Neuron (in vitro differentiated cells): ENCODE measurements around the gene SEL1L3.
"Not testable (repeated sequence)": the region's sequence is repeated elsewhere in the genome, so short reads cannot be mapped to it uniquely, and the experiment has no call there.

ENCODE experiments used
- H2AFZ ChIP-seq: one replicate; pipeline ENCODE4 v1.6.1; 2013; ENCODE audit warnings: low read depth, mild to moderate bottlenecking, inconsistent platforms, low read length, moderate library complexity
- H3K27me3 ChIP-seq: one replicate; pipeline ENCODE4 v1.6.1; 2013; ENCODE audit warnings: low read length; ENCODE audit not compliant: insufficient read depth
- H3K36me3 ChIP-seq: one replicate; pipeline ENCODE4 v1.6.1; 2013; ENCODE audit warnings: low read length; ENCODE audit not compliant: insufficient read depth
- H3K4me1 ChIP-seq: one replicate; pipeline ENCODE4 v1.6.1; 2013; ENCODE audit warnings: low read length; ENCODE audit not compliant: insufficient read depth
- H3K4me3 ChIP-seq: 2 replicates; pipeline ENCODE4 v1.5.1; 2013; ENCODE audit warnings: mild to moderate bottlenecking, low read length, moderate library complexity
- H3K9me3 ChIP-seq: one replicate; pipeline ENCODE4 v1.6.1; 2013; ENCODE audit warnings: low read length

Gene SEL1L3

DNA sequence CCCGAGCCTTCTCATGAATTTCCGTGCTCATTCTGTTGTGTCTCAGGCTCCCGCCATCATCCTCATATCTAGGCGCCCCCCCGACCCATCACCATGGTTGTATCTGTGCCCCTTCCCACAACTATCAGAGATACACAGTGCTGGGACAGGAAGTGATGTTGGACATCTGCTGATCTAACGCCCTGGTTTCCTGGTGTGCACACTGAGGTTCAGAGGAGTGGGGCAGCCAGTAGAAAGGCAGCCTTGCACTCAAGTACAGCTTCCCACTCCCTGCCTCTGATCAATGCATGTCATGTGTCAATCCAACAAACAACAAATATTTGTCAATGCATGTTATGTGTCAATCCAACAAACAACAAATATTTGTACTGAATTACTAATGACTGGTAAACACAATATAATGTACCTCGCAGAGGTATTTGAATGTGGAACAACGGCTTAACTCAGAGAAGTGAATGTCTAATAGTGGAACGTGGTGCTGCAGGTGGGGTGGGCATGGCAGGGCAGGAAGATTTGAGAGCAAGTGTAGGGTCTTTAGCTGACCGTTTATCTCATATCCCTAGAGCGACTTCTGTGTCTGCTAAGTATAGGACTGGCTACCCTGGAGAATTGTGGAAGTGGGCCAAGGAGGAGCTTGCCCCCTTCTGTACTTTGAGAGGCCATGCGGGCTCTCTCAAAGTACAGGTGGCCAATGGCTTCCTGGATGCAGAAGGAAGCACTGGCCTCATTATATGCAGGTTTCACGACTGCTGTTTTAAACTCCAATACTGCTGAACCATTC lies 10.3 kb upstream of the SEL1L3 start:
- H3K4me1 ChIP-seq = no peaks in the 10 kb centered on the region
- H3K9me3 ChIP-seq = no peaks in the 10 kb centered on the region
- no peak overlapping the region for H2AFZ ChIP-seq
- H3K4me3 ChIP-seq = no peak overlapping the region
- H3K36me3 ChIP-seq = no peaks in the 10 kb centered on the region
- H3K27me3 ChIP-seq = peaks cover under 1% of the 10 kb centered on the region

- Histone ChIP-seq H3K4me3 (no peak overlapping the region), H3K36me3 (no peaks in the 10 kb centered on the region), H3K9me3 (no peaks in the 10 kb centered on the region), H3K27me3 (peaks cover 9% of the 10 kb centered on the region), H2AFZ (no peak overlapping the region), H3K4me1 (no peaks in the 10 kb centered on the region)
Measured at GRCh38 chr4:25870081-25870480, 7.3 kb upstream of the SEL1L3 start.

DNA sequence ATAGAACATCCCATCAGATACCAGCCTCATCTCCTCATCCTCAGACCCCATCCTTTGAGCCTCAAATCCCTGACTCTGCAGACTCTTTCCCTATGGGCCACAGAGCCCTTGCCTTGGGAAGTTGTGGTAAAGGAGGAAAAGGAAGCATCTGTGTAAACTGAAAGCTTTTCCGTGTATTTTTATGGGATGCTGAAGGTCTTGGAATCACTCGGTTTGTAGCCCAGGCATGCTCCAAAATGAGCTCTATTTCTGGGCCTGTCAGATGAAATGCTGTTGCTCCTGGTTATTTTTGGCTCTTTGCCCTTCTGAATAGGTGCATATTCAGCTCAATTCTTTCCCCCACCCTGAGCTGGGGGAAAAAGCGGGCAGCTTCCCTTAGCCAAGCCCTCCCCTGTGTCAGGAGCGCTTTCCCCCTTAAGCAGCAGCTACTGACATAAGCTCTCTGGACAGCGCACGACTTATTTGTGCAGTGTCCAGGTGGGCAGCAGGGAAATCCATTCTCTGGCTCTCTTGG lies 5.0 kb upstream of the SEL1L3 start:
- H3K4me1 ChIP-seq = no peaks in the 10 kb centered on the region
- H2AFZ ChIP-seq = no peak overlapping the region
- no peaks in the 10 kb centered on the region for H3K36me3 ChIP-seq
- no peak overlapping the region for H3K4me3 ChIP-seq
- H3K27me3 ChIP-seq = peaks cover 25% of the 10 kb centered on the region
- H3K9me3 ChIP-seq = no peaks in the 10 kb centered on the region

- peaks cover 33% of the 10 kb centered on the region for H3K27me3 ChIP-seq
- H3K4me1 ChIP-seq, H3K4me3 ChIP-seq, H3K9me3 ChIP-seq, H2AFZ ChIP-seq, H3K36me3 ChIP-seq: not testable (repeated sequence)
Measured at GRCh38 chr4:25866401-25866800, 3.6 kb upstream of the SEL1L3 start.

DNA sequence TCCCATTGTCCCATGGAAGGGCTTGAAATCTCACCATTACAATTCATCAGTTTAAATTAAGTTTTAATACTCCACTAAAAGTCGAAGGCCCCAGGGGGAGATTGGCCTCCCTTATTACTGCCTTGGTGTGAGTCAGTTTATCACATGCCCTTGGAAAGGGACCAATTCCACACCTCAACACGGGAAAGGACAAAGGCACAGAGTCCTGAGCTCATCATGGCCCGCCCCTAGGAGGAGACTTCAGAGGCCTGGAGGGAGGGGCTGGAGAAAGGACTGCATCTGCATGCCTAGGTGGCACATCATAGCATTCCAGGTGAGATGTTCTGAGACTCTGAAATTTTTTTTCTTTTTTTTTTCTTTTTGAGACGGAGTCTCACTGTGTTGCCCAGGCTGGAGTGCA lies 2.8 kb upstream of the SEL1L3 start:
- Histone ChIP-seq H3K4me1 (peaks cover 10% of the 10 kb centered on the region), H3K4me3 (no peak overlapping the region), H3K27me3 (peaks cover 35% of the 10 kb centered on the region), H2AFZ (no peak overlapping the region), H3K36me3 (no peaks in the 10 kb centered on the region), H3K9me3 (no peaks in the 10 kb centered on the region)

- Histone ChIP-seq H3K36me3 (no peaks in the 10 kb centered on the region), H3K27me3 (peaks cover 44% of the 10 kb centered on the region), H3K4me3 (no peak overlapping the region), H3K4me1 (peaks cover 18% of the 10 kb centered on the region), H2AFZ (no peak overlapping the region), H3K9me3 (no peaks in the 10 kb centered on the region)
Measured at GRCh38 chr4:25863831-25864418, 1.1 kb upstream of the SEL1L3 start.

- Histone ChIP-seq H3K4me1 (peaks cover 19% of the 10 kb centered on the region), H3K4me3 (no peak overlapping the region), H3K27me3 (peaks cover 44% of the 10 kb centered on the region)
Measured at GRCh38 chr4:25863347-25863784, 578 bp upstream of the SEL1L3 start.

DNA sequence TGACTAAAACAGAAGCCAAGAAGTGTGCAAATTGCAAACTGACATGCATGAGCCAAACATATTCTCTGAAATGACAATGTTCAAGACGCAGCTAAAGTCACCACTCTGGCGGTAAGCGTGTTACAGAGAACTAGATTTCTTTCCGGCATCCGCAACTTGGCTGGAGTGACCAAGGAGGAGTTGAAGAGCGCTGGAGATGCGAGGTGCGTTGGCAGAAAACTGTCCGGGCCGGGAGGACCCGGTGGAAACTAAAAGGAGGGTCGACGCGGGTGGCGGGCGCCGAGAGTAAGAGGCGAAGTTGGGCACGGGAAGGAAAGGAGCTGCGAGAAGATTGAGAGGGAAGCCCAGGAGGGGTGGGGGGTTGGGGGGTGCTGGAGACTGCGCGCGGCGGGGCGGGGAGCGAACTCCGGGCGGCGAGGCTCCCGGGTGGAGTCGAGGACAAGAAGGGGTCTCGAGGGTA lies 807 bp downstream of the SEL1L3 start:
- Histone ChIP-seq H3K36me3 (no peaks in the 10 kb centered on the region), H2AFZ (peak overlapping the region; percentile 65), H3K27me3 (peaks cover 38% of the 10 kb centered on the region)

More at GRCh38 chr4:25863347-25863784, 578 bp upstream of the SEL1L3 start:
- H3K9me3 ChIP-seq = no peaks in the 10 kb centered on the region
- H2AFZ ChIP-seq = no peak overlapping the region
- no peaks in the 10 kb centered on the region for H3K36me3 ChIP-seq

GRCh38 chr4:25861280-25861950 lies 1.4 kb downstream of the SEL1L3 start:
- peaks cover 38% of the 10 kb centered on the region for H3K27me3 ChIP-seq
- H3K9me3 ChIP-seq = no peaks in the 10 kb centered on the region
- H2AFZ ChIP-seq = no peak overlapping the region
- H3K4me3 ChIP-seq = peak overlapping the region; percentile 35
- H3K4me1 ChIP-seq = peaks cover 19% of the 10 kb centered on the region
- no peaks in the 10 kb centered on the region for H3K36me3 ChIP-seq

More for the DNA sequence above, 807 bp downstream of the SEL1L3 start:
- Histone ChIP-seq H3K4me3 (peak overlapping the region; percentile 35), H3K9me3 (no peaks in the 10 kb centered on the region), H3K4me1 (peaks cover 19% of the 10 kb centered on the region)

GRCh38 chr4:25860586-25861279 lies 2.1 kb downstream of the SEL1L3 start:
- no peak overlapping the region for H3K4me3 ChIP-seq
- H3K36me3 ChIP-seq = no peaks in the 10 kb centered on the region
- no peak overlapping the region for H2AFZ ChIP-seq
- peaks cover 19% of the 10 kb centered on the region for H3K4me1 ChIP-seq
- no peaks in the 10 kb centered on the region for H3K9me3 ChIP-seq
- H3K27me3 ChIP-seq = peaks cover 38% of the 10 kb centered on the region

DNA sequence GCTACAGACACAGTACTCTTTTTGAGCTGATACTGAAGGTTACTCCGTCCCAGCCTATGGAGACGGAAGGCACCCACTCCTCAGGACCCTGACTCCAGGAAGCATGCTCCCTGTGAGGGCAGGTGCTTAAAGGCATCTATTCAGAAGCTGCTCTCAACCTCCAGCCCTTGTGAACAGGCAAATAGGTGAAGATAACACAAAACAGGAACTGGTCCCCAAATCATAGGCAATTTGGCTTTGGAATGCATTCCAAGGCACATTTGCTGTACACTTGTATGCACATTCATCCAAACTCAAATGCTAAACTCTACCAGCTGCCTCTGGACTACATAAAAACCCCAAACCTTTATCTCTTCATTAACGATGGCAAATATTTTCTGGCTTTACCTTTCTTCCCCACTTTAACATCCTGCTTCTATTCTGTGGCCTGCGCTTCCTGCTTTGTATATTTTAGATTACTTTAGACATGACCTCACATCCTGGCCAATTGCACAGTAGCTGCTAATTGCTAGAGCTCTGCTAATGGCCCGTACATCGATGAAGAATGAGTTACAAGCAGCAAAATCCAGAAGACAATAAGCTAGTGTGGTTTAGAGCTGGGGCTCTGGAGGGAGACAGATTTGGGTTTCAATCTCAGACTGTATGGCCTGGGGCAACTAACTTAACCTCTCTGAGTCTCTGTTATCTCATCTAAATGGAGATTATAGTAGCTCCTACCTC lies 3.2 kb downstream of the SEL1L3 start:
- Histone ChIP-seq H3K4me1 (peaks cover 19% of the 10 kb centered on the region), H3K9me3 (no peaks in the 10 kb centered on the region), H2AFZ (no peak overlapping the region), H3K27me3 (peaks cover 31% of the 10 kb centered on the region), H3K4me3 (no peak overlapping the region), H3K36me3 (no peaks in the 10 kb centered on the region)

- Histone ChIP-seq H3K4me3 (no peak overlapping the region), H2AFZ (no peak overlapping the region), H3K9me3 (no peaks in the 10 kb centered on the region), H3K36me3 (no peaks in the 10 kb centered on the region), H3K4me1 (peaks cover 19% of the 10 kb centered on the region), H3K27me3 (peaks cover 19% of the 10 kb centered on the region)
Measured at GRCh38 chr4:25857851-25858400, 4.9 kb downstream of the SEL1L3 start.
